ENCODE results near the gene EXOC4.

- TF ChIP-seq POLR2A (IDR thresholded peaks at IDR 0.05): no peak
- no peak for TF ChIP-seq CTCF (IDR thresholded peaks at IDR 0.05)
Measured at GRCh38 chr7:133828906-133829305, 576.0 kb downstream of the EXOC4 start.

Measured in ovary (tissue), 3 donors.